ENCODE data around the gene MICU1. TPM values are rescaled to one million over a fixed set of nuclear protein-coding genes. Genes with fewer than 3 reads are reported as not detected.
"Not testable (repeated sequence)": the region's sequence is repeated elsewhere in the genome, so short reads cannot be mapped to it uniquely, and the experiment has no call there.

The MICU1 gene
- total RNA-seq, 1 experiment from 2014 or later: 44.7 TPM

DNA sequence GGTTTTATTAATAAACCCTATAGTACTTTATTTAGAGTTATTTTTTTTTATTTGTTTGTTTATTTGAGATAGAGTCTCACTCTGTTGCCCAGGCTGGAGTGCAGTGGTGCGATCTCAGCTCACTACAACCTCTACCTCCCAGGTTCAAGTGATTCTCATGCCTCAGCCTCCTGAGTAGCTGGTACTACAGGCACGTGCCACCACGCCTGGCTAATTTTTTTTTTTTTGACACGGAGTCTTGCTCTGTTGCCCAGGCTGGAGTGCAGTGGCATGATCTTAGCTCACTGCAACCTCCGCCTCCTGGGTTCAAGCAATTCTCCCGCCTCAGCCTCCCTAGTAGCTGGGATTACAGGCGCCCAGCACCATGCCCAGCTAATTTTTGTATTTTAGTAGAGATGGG, 279.8 kb downstream of the MICU1 start:
- DNase-seq; H3K4me1 ChIP-seq; H3K27me3 ChIP-seq; H3K9me3 ChIP-seq (replicated peaks); H3K4me3 ChIP-seq; H3K36me3 ChIP-seq; H3K27ac ChIP-seq: not testable (repeated sequence)

DNA sequence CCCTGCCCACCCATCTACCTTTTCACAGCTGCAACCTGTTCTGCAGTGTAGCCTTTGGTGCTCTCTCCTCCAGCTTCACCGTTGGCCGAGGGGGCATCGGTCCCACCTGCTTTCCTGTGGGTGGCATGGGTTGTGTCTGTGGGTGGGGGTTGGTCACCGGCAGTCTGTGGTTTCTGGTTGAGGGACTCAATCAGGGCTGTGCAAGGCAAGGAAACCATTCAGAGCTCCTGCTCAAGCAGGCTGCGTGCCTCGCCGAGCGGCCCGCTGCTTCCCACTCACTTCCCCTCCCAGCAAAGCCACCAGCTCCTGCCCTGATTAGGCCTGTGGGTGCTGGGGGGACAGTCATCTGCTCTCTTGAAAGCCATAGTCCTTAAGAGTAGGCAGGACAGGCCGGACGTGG, 280.9 kb downstream of the MICU1 start:
- Histone ChIP-seq H3K9me3 (replicated peaks) (no peaks in the 10 kb centered on the region), H3K27ac (no peak overlapping the region), H3K4me1 (no peaks in the 10 kb centered on the region), H3K36me3 (peaks cover 14% of the 10 kb centered on the region), H3K4me3 (no peak overlapping the region), H3K27me3 (no peaks in the 10 kb centered on the region)
- DNase-seq: no peak

- no peaks in the 10 kb centered on the region for H3K27me3 ChIP-seq
- no peaks in the 10 kb centered on the region for H3K9me3 ChIP-seq (replicated peaks)
- DNase-seq: no peak
- no peaks in the 10 kb centered on the region for H3K4me1 ChIP-seq
- H3K27ac ChIP-seq: no peak overlapping the region
- H3K4me3 ChIP-seq: no peak overlapping the region
- H3K36me3 ChIP-seq: peaks cover 17% of the 10 kb centered on the region
These were observed 283.0 kb downstream of the MICU1 start for GRCh38 chr10:72342911-72343310.

- H3K36me3 ChIP-seq: peaks cover 24% of the 10 kb centered on the region
- DNase-seq: peak; percentile 51 to 72
These were observed 285.2 kb downstream of the MICU1 start for GRCh38 chr10:72340510-72341261.

GRCh38 chr10:72338180-72338579, 287.7 kb downstream of the MICU1 start:
- no peaks in the 10 kb centered on the region for H3K27me3 ChIP-seq
- peaks cover 24% of the 10 kb centered on the region for H3K36me3 ChIP-seq
- DNase-seq: no peak
- H3K4me1 ChIP-seq: peaks cover 36% of the 10 kb centered on the region
- no peaks in the 10 kb centered on the region for H3K9me3 ChIP-seq (replicated peaks)
- H3K27ac ChIP-seq: no peak overlapping the region
- H3K4me3 ChIP-seq: no peak overlapping the region

More at GRCh38 chr10:72340510-72341261, 285.2 kb downstream of the MICU1 start:
- H3K9me3 ChIP-seq (replicated peaks): no peaks in the 10 kb centered on the region
- peaks cover 14% of the 10 kb centered on the region for H3K4me1 ChIP-seq
- H3K4me3 ChIP-seq: no peak overlapping the region
- H3K27ac ChIP-seq: no peak overlapping the region
- H3K27me3 ChIP-seq: no peaks in the 10 kb centered on the region

- H3K27me3 ChIP-seq: no peaks in the 10 kb centered on the region
- H3K4me3 ChIP-seq: no peak overlapping the region
- H3K9me3 ChIP-seq (replicated peaks): no peaks in the 10 kb centered on the region
- no peak for DNase-seq
- H3K27ac ChIP-seq: no peak overlapping the region
- peaks cover 40% of the 10 kb centered on the region for H3K4me1 ChIP-seq
- peaks cover 22% of the 10 kb centered on the region for H3K36me3 ChIP-seq
These were observed 288.2 kb downstream of the MICU1 start for GRCh38 chr10:72337722-72338121.

- H3K36me3 ChIP-seq: peaks cover 22% of the 10 kb centered on the region
- peak overlapping the region; percentile 96; the same call in 1 of the 2 replicates for H3K27ac ChIP-seq
- H3K4me3 ChIP-seq: no peak overlapping the region
- no peaks in the 10 kb centered on the region for H3K27me3 ChIP-seq
- peaks cover 44% of the 10 kb centered on the region for H3K4me1 ChIP-seq
- peak; percentile 81 to 90 for DNase-seq
- no peaks in the 10 kb centered on the region for H3K9me3 ChIP-seq (replicated peaks)
These were observed 288.7 kb downstream of the MICU1 start for GRCh38 chr10:72337039-72337629.

DNA sequence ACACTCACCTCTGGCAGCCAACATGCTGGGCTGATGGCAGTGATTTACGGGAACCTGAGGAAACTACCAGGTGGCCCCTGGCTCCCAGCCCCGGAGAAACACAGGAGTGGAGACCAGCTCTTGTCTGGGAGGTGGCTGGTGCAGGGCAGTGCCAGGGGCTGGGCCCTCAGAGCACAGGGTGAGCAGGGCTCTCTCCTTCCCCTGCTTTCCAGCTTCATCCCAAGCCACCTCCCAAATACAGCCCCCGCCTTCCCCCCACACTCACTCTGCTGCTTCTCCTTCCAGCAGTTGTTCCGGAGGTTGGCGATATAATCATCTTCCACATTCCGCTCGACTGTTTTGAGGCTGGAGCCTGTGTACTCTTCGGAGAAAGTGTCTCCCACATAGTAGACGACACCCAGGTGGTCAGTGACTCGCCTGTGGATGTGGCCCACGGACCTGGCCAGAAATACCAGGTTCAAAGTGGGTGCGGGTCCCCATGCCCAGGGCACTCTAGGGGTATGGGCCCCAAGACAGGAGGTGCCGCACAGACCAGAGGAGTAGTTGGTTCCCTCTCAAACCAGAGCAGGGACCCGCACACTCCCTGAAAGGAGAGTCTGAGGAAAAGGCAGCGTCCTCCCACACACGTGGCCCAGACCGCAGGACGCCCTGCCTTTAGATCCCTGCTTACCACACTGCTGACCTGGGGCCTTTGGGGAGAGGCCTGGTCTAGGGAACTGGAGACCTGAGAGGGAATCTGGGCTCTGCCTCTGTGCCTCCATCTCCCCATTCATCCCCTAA, 289.4 kb downstream of the MICU1 start:
- no peaks in the 10 kb centered on the region for H3K27me3 ChIP-seq
- H3K27ac ChIP-seq: peak overlapping the region; percentile 96
- DNase-seq: no peak
- peaks cover 48% of the 10 kb centered on the region for H3K4me1 ChIP-seq
- H3K4me3 ChIP-seq: no peak overlapping the region
- H3K9me3 ChIP-seq (replicated peaks): no peaks in the 10 kb centered on the region
- peaks cover 22% of the 10 kb centered on the region for H3K36me3 ChIP-seq

- DNase-seq: peak; percentile 91 to 93
- H3K27me3 ChIP-seq: no peaks in the 10 kb centered on the region
These were observed 290.3 kb downstream of the MICU1 start for GRCh38 chr10:72335394-72336258.

DNA sequence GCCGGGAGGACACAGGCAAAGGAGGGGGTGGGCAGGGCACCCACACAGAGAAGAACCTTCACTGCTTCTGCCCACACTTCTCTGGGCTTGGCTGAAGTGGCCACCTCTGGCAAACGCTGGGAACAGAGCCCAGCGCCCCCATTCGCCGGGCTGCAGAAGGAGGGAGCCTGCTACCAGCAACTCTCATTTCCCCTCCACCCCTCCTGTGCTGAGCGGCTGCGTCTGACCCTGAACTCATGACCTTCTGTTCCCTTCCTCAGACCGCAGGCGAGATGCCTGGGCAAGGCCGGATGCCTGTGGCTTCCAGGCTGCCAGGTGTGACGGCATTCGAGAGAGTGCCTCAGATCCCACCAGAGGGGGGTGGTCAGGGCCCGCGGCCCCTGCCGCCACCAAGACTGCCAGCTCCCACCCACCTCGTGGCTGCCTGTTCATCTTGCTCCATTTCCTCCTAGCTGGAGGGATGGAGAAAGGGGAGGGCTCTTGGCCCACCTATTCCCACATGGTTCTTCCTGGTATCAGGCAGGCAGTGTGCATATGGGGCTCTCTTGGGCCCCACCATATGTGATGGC, 291.0 kb downstream of the MICU1 start:
- no peaks in the 10 kb centered on the region for H3K27me3 ChIP-seq
- H3K36me3 ChIP-seq: peaks cover 10% of the 10 kb centered on the region
- H3K4me3 ChIP-seq: peak overlapping the region; percentile 16
- DNase-seq: peak; percentile 94 to 95
- peaks cover 54% of the 10 kb centered on the region for H3K4me1 ChIP-seq
- no peaks in the 10 kb centered on the region for H3K9me3 ChIP-seq (replicated peaks)
- peak overlapping the region; percentile 96 for H3K27ac ChIP-seq

More at GRCh38 chr10:72335394-72336258, 290.3 kb downstream of the MICU1 start:
- Histone ChIP-seq H3K4me3 (peak overlapping the region; percentile 16), H3K36me3 (peaks cover 18% of the 10 kb centered on the region), H3K27ac (peak overlapping the region; percentile 96), H3K9me3 (replicated peaks) (no peaks in the 10 kb centered on the region), H3K4me1 (peaks cover 54% of the 10 kb centered on the region)

- Histone ChIP-seq H3K4me3 (no peak overlapping the region), H3K27me3 (no peaks in the 10 kb centered on the region), H3K4me1 (peaks cover 57% of the 10 kb centered on the region), H3K36me3 (peaks cover 7% of the 10 kb centered on the region), H3K9me3 (replicated peaks) (no peaks in the 10 kb centered on the region), H3K27ac (peak overlapping the region; percentile 96)
- peak; percentile 85 to 87 for DNase-seq
These were observed 291.6 kb downstream of the MICU1 start for GRCh38 chr10:72334196-72334824.

- no peak overlapping the region for H3K4me3 ChIP-seq
- no peak overlapping the region for H3K27ac ChIP-seq
- no peaks in the 10 kb centered on the region for H3K27me3 ChIP-seq
- H3K4me1 ChIP-seq: peaks cover 64% of the 10 kb centered on the region
- H3K36me3 ChIP-seq: peaks cover 7% of the 10 kb centered on the region
- H3K9me3 ChIP-seq (replicated peaks): no peaks in the 10 kb centered on the region
- no peak for DNase-seq
These were observed 292.5 kb downstream of the MICU1 start for GRCh38 chr10:72333112-72334015.

Data from SJCRH30 (cell line).